WERI-Rb-1 (cell line): ENCODE measurements around the gene SYT17.
A peak's percentile ranks its signal among the peaks of the same experiment; 100 is the strongest.

ENCODE experiments used
- DNase-seq: peaks from one replicate; pipeline ENCODE4 v3.0.0-alpha.2; 2020
- H3K27ac ChIP-seq: fragments of 250-450 bp; sonication (Bioruptor Pico); 2 replicates; pipeline ENCODE4 v1.5.1; 2020; ENCODE audit warnings: mild to moderate bottlenecking, moderate library complexity
- H3K27me3 ChIP-seq: fragments of 250-450 bp; sonication (Bioruptor Pico); 2 replicates; pipeline ENCODE4 v1.5.1; 2021; ENCODE audit warnings: mild to moderate bottlenecking, low read depth, moderate library complexity; ENCODE audit not compliant: insufficient read depth, severe bottlenecking
- H3K36me3 ChIP-seq: fragments of 250-450 bp; sonication (Bioruptor Pico); 2 replicates; pipeline ENCODE4 v1.5.1; 2020; ENCODE audit warnings: mild to moderate bottlenecking, moderate library complexity
- H3K4me3 ChIP-seq: 2 replicates; pipeline ENCODE4 v1.5.1; 2011; ENCODE audit warnings: low read depth, mild to moderate bottlenecking, control low read depth, low read length
- H3K9me3 ChIP-seq: fragments of 250-450 bp; sonication (Bioruptor Pico); 2 replicates; pipeline ENCODE4 v1.5.1; 2021; ENCODE audit warnings: mild to moderate bottlenecking, moderate library complexity; ENCODE audit not compliant: severe bottlenecking
- TF ChIP-seq, protein P1 (sequence below): IDR thresholded peaks from 2 replicates; pipeline ENCODE4 v1.5.1; 2011; ENCODE audit warnings: low read depth, mild to moderate bottlenecking, control low read depth, inconsistent platforms, low read length

SYT17 gene

DNA sequence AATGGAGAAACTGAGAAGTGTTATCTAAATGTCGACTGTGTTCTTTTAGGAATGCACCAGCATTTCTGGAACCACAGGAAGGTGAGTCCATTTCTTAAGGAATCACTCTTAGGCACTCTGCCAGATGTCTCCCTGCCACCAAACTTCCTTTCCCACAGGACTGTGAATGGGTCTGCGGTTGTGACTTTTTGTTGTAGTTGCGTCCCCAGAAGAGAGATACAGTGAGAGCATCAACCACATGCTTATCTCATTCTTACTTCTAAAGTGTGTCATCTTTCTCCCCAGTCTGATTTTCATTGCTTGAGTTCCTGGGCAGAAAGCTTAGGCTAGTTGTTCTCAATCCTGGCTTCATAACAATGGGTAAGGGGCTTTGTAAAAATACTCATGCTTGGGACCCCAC is 40.8 kb upstream of the SYT17 start:
- no peaks in the 10 kb centered on the region for H3K27me3 ChIP-seq
- DNase-seq, result no peak
- no peak overlapping the region for H3K4me3 ChIP-seq
- TF ChIP-seq, protein P1, sequence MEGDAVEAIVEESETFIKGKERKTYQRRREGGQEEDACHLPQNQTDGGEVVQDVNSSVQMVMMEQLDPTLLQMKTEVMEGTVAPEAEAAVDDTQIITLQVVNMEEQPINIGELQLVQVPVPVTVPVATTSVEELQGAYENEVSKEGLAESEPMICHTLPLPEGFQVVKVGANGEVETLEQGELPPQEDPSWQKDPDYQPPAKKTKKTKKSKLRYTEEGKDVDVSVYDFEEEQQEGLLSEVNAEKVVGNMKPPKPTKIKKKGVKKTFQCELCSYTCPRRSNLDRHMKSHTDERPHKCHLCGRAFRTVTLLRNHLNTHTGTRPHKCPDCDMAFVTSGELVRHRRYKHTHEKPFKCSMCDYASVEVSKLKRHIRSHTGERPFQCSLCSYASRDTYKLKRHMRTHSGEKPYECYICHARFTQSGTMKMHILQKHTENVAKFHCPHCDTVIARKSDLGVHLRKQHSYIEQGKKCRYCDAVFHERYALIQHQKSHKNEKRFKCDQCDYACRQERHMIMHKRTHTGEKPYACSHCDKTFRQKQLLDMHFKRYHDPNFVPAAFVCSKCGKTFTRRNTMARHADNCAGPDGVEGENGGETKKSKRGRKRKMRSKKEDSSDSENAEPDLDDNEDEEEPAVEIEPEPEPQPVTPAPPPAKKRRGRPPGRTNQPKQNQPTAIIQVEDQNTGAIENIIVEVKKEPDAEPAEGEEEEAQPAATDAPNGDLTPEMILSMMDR, result no peak
- peaks cover 9% of the 10 kb centered on the region for H3K9me3 ChIP-seq
- peak overlapping the region; percentile 33 for H3K27ac ChIP-seq
- no peaks in the 10 kb centered on the region; the same call in 1 of the 2 replicates for H3K36me3 ChIP-seq

DNA sequence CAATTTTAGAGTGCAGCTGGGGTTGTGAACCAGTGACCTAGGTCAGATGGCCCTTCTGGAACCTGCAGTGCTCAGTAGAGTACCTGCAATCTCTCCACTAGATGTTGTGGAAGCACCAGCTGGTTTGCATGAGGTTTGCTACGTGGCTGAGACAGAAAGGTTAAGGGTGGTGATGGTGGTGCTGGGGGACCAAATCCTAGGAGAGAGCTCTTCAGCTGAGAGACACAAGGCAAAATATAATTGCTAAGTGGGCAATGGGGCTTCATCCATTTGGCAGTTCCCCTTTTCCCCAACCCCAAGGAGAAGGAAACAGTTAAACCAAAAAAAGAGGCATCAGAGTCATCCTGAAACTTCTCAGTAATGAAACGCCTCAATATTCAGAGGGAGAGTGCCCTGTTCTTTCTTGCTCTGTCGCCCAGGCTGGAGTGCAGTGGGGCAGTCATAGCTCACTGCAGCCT is 40.3 kb upstream of the SYT17 start:
- no peaks in the 10 kb centered on the region; the same call in 1 of the 2 replicates for H3K36me3 ChIP-seq
- TF ChIP-seq, protein P1, result no peak
- H3K27ac ChIP-seq, result peak overlapping the region; percentile 33
- H3K9me3 ChIP-seq, result peaks cover 9% of the 10 kb centered on the region
- no peak for DNase-seq
- H3K27me3 ChIP-seq, result no peaks in the 10 kb centered on the region
- H3K4me3 ChIP-seq, result no peak overlapping the region

DNA sequence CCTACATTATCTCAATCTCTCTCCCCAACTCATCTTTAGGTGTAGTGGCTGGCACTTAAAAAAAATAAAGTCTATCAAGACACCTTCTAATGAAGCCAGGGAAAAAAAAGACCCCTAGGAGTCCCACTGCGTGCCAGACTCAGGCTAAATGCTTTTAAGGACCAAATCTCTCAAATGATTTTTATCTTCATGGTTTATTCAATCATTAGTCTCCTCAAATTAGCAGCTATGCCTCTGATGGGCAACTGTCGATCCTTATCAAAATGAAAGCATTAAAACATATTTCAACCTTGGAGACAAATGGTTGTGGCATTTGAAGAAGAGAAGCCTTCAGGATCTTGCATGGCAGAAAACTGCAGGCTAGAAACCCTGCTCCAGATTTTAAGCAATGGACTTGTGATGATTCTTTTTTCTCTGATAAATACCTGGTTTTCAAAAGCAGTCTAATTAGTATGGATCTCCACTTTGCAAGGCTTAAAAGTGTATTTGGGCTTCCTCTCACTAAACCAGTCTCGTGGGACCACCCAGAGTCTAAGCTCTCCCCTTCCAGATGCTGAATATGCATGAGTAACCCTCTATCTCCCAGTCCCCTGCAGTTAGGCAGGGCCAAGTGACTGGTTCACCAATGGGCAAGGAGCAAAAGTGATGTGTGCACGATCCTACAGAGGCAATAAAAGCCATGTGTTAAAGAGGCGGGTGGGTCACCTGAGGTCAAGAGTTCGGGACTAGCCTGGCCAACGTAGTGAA is 39.4 kb upstream of the SYT17 start:
- Histone ChIP-seq H3K4me3 (no peak overlapping the region), H3K9me3 (peaks cover 9% of the 10 kb centered on the region), H3K36me3 (no peaks in the 10 kb centered on the region; the same call in 1 of the 2 replicates), H3K27ac (no peak overlapping the region), H3K27me3 (no peaks in the 10 kb centered on the region)
- TF ChIP-seq, protein P1, result no peak
- no peak for DNase-seq

DNA sequence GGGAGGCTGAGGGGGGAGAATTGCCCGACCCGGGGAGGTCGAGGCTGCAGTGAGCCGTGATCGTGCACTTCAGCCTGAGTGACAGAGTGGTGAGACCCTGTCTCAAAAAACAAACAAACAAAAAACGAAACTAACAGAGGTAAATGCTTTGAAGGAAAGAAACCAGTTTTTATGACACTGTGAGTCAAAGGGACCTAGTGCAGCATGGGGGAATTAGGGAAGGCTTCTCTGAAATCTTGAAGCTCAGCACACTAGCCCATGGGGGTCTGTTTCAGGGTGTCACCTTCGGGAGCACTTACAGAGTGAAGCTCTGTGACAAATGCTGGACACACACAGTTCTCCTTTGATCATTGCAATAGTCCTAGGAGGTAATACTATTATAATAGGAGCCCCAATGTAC is 37.7 kb upstream of the SYT17 start:
- H3K4me3 ChIP-seq, result no peak overlapping the region
- H3K9me3 ChIP-seq, result peaks cover 5% of the 10 kb centered on the region
- H3K36me3 ChIP-seq, result no peaks in the 10 kb centered on the region; the same call in 1 of the 2 replicates
- TF ChIP-seq, protein P1, result no peak
- no peaks in the 10 kb centered on the region for H3K27me3 ChIP-seq
- H3K27ac ChIP-seq, result peak overlapping the region; percentile 84
- no peak for DNase-seq

DNA sequence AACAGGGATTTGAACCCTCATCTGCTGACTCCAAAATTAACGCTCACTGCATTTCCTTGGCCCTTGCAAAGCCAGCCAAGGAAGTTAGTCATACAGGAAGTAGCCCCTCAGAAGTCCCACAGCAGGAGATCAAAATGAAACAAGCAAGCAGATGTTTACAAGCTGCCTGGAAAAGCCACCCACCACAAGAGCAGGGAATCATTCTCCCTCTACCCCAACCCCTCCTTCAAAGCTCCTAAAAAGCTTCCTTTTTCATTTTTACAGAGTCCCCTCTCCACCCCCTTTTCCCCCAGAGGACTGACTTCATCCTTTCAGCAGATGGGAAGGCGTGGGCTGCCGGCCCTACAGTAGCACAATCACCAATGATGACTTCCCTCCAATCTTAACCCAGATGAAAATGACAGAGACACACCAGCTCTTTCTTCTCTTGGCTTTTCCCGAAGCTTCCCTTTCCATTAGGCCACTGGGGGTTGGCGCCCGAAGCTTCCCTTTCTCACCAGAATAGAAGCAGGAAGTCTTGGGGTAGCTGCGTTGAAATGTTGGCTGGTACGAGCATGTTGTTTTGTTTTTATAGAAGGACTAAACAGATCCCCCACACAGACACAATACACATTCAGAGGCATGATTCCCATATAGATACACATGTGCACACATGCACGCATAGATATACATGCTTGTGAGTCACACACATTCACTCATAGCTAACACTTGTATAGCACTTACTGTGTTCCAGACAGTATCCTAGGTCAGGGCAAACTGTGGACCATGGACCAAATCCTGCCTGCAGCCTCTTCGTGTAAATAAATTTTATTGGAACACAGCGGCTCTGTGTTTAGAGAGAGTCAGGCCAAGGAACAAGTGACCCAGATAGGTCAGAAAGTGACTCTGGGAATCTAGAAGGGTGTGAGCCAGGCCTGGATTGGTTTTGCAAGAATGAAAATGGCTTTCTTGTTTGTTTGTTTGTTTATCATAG is 36.9 kb upstream of the SYT17 start:
- TF ChIP-seq, protein P1, result no peak
- DNase-seq, result peak; percentile 55
- Histone ChIP-seq H3K9me3 (peaks cover 5% of the 10 kb centered on the region), H3K27ac (peak overlapping the region; percentile 84), H3K36me3 (no peaks in the 10 kb centered on the region; the same call in 1 of the 2 replicates), H3K27me3 (no peaks in the 10 kb centered on the region), H3K4me3 (no peak overlapping the region)
